Neural crest cell (in vitro differentiated cells): ENCODE results near the gene TCF7. TPM values are rescaled to one million over a fixed set of nuclear protein-coding genes. Genes with fewer than 3 reads are reported as not detected.

ENCODE experiments used
- DNase-seq: peaks from one replicate; pipeline ENCODE4 v3.0.0; 2021; ENCODE audit warnings: low read depth, mixed read lengths, low spot score
- H3K27ac Mint-ChIP-seq: one replicate; pipeline ENCODE4 v1.8.0; 2021; ENCODE audit warnings: mild to moderate bottlenecking, mixed read lengths; ENCODE audit not compliant: unreplicated experiment
- H3K27me3 Mint-ChIP-seq: 2 replicates; pipeline ENCODE4 v1.8.0; 2021; ENCODE audit warnings: low read depth, mild to moderate bottlenecking, mixed read lengths
- H3K36me3 Mint-ChIP-seq: 2 replicates; pipeline ENCODE4 v1.8.0; 2021; ENCODE audit warnings: low read depth, mild to moderate bottlenecking, mixed read lengths
- H3K4me1 Mint-ChIP-seq: 2 replicates; pipeline ENCODE4 v1.8.0; 2021; ENCODE audit warnings: mixed read lengths
- H3K4me3 Mint-ChIP-seq: one replicate; pipeline ENCODE4 v1.8.0; 2021; ENCODE audit warnings: mild to moderate bottlenecking, mixed read lengths
- H3K9me3 Mint-ChIP-seq: 2 replicates; pipeline ENCODE4 v1.8.0; 2021; ENCODE audit warnings: mixed read lengths
- CTCF ChIP-seq: fragments of 200-600 bp; sonication (generic); conservative IDR thresholded peaks from 2 replicates; pipeline ENCODE4 v1.5.0; 2021; ENCODE audit warnings: antibody characterized with exemption, mild to moderate bottlenecking
- long read RNA-seq: library from polyadenylated mRNA; unstranded; transcript quantifications from one replicate; pipeline ENCODE4 v2.0.0, GENCODE V29; 2020
- total RNA-seq: library from RNA; stranded (reverse); gene quantifications from 2 replicates; pipeline ENCODE4 v1.2.1, GENCODE V29; 2021

The TCF7 gene
- total RNA-seq, result 18.0 and 19.3 TPM in 2 replicates
- long read RNA-seq, partial matches to known transcripts, result 0 of 3 reads
- long read RNA-seq, other reads (novel, unspliced or antisense), result 3 of 3 reads

- H3K4me3 Mint-ChIP-seq, result peak within 1 kb of the TSS; percentile 93
- H3K36me3 Mint-ChIP-seq, result no peaks in the 10 kb centered on the region
- H3K4me1 Mint-ChIP-seq, result peaks cover 19% of the 10 kb centered on the region
- H3K27me3 Mint-ChIP-seq, result peaks cover 27% of the 10 kb centered on the region
- no peaks in the 10 kb centered on the region for H3K9me3 Mint-ChIP-seq
- DNase-seq, result peak; percentile 67
- H3K27ac Mint-ChIP-seq, result no peak within 1 kb of the TSS
- no peak for TF ChIP-seq CTCF
These were observed at the start of gene TCF7 for GRCh38 chr5:134113902-134114875. TCF7 (plus strand) TSS chr5:134114681; CDS start chr5:134114907, 226 bp downstream.

- no peak for TF ChIP-seq CTCF
- Mint-ChIP-seq H3K4me1 (peaks cover 11% of the 10 kb centered on the region), H3K27me3 (peaks cover 39% of the 10 kb centered on the region), H3K36me3 (no peaks in the 10 kb centered on the region), H3K27ac (no peak overlapping the region), H3K4me3 (no peak overlapping the region), H3K9me3 (no peaks in the 10 kb centered on the region)
- no peak for DNase-seq
These were observed 44.9 kb upstream of the TCF7 start for GRCh38 chr5:134069553-134069952.

- Mint-ChIP-seq H3K9me3 (no peaks in the 10 kb centered on the region), H3K36me3 (no peaks in the 10 kb centered on the region), H3K4me3 (peak overlapping the region; percentile 69), H3K27ac (no peak overlapping the region), H3K27me3 (peaks cover 39% of the 10 kb centered on the region), H3K4me1 (peaks cover 11% of the 10 kb centered on the region)
- DNase-seq, result peak; percentile 51
- peak; percentile 25 for TF ChIP-seq CTCF
These were observed 43.5 kb upstream of the TCF7 start for GRCh38 chr5:134070725-134071613.

GRCh38 chr5:134071614-134072207 is 42.8 kb upstream of the TCF7 start:
- TF ChIP-seq CTCF, result no peak
- peaks cover 39% of the 10 kb centered on the region for H3K27me3 Mint-ChIP-seq
- H3K4me3 Mint-ChIP-seq, result no peak overlapping the region
- no peaks in the 10 kb centered on the region for H3K9me3 Mint-ChIP-seq
- no peaks in the 10 kb centered on the region for H3K36me3 Mint-ChIP-seq
- peaks cover 11% of the 10 kb centered on the region for H3K4me1 Mint-ChIP-seq
- H3K27ac Mint-ChIP-seq, result no peak overlapping the region
- DNase-seq, result no peak
